ENCODE results near the gene KHDC4.

The KHDC4 gene

GRCh38 chr1:155968670-155969069 lies 34.5 kb upstream of the KHDC4 start:
- DNase-seq, result peak; percentile 84

- DNase-seq, result peak; percentile 40
These were observed 33.8 kb upstream of the KHDC4 start for GRCh38 chr1:155968051-155968400.

- peak; percentile 53 for DNase-seq
These were observed 33.3 kb upstream of the KHDC4 start for GRCh38 chr1:155967341-155968050.

GRCh38 chr1:155966750-155967149 lies 32.5 kb upstream of the KHDC4 start:
- DNase-seq, result no peak

DNA sequence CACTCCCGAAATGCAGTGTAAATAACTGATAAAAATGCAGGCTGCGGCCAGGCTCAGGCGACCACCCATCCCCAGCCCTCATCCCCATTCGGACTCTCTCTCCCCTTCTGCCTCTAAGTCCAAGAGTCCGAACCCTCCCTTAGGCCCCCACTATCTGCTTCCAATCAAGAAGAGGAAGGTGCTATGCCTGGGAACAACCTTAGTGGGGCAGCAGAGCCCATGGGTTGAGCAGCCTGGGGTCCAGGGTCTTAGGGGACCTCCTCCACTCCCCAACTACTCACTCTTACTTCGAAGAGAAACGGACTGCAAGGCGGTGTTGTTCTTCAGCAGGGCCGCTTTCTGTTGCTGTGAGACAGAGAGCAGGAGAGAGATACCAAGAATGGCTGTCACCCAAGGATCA lies 31.9 kb upstream of the KHDC4 start:
- DNase-seq, result no peak

DNA sequence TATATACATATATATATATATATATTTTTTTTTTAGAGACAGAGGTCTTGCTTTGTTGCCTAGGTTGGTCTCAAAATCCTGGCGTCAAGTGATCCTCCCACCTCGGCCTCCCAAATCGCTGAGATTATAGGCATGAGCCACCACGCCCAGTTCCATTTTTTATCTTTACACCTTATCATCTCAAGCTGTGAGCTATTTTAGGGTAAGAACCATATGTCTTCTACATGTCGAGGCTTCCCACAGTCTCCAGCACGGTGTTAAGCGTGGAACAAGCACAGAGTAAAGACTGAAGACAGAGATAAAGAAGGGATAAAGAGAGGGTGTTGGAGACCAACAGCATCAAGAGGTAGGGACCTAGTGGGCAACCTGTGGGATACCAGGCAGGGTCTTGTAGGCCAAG lies 30.0 kb upstream of the KHDC4 start:
- DNase-seq, result no peak

- DNase-seq, result no peak
These were observed 28.5 kb upstream of the KHDC4 start for GRCh38 chr1:155962599-155963211.

GRCh38 chr1:155961937-155962336 lies 27.7 kb upstream of the KHDC4 start:
- no peak for DNase-seq

DNA sequence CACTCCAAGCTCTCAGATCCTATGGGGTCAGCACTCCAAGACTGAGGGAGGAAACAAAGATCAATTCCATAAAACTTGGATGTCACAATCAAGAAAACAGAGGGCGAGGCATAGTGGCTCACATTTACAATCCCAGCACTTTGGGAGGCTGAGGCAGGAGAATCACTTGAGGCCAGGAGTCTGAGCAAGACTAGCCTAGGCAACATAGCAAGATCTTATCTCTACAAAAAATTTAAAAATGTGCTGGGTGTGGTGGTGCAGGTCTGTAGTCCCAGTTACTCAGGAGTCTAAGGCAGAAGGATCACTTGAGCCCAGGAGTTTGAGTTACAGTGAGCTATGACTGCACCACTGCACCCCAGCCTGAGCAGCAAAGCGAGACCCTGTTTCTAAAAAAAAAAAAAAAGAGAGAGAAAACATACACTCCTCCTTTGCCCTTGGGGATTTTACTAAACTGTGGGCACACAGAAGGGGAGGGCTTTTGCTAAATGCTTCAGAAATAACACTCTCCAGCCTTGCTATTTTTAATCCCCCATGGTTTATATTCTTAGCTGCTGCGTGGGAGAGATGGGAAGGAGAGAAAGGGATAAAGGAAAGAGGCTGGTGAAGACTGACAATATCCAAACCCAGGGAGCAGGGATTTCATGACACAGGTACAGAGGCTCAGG lies 26.0 kb upstream of the KHDC4 start:
- no peak for DNase-seq

GRCh38 chr1:155957411-155957915 lies 23.2 kb upstream of the KHDC4 start:
- no peak for DNase-seq

- no peak for DNase-seq
These were observed 20.4 kb upstream of the KHDC4 start for GRCh38 chr1:155954645-155955044.

DNA sequence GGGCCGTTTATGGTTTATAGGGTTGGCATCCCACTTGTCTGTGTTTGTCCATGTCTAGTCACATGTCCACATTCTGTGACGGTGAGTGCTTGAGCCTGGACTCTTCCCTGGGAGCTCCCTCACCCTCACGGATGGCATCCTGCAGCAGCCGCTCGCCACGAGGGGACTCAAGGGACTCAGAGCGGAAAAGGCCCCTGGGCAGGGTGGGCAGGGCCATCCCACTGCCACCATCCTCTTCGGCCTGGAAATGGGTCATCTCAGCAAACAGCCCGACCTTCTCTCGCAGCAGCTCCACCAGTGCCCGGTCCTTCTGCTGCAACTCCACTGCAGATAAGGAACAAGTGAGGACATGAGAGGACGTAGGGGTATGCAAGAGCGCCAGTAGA lies 18.3 kb upstream of the KHDC4 start:
- no peak for DNase-seq

DNA sequence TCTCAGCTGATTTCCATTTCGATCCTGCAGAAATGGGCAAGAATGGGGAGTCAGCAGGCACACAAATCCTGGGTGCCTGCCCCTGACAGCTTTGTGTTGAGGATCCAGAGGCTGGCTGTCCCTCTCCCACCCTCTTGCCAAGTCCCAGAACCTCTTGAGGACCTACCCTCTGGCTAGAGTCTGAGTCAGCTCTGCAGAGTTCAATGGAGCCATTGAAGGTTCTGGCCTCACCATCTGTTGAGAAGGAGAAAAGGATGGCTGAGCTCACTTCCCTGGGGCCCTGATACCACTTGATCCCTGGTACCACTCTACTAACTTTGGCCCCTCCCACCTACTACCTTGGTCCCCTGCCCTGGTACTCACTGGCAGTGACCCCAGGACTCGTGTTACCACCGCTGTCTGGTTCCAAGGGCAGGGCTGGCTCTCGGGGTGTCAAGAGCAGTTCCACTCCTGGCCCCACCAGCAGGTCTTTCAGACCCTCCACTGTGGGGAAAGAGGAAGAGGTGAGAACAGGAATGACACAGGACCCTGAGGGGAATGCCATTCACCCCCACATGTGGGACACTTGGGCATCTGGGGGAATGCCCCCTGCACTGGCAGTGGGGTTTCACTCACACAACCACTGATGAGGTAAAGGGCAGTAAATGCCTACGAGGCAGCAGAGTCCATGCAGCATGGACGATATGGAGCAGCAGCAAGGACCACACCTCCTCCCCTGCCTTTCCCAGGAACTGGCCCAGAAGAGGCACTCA lies 17.7 kb upstream of the KHDC4 start:
- no peak for DNase-seq

- DNase-seq, result no peak
These were observed 16.6 kb upstream of the KHDC4 start for GRCh38 chr1:155950829-155951228.

GRCh38 chr1:155947741-155948140 lies 13.5 kb upstream of the KHDC4 start:
- DNase-seq, result no peak

DNA sequence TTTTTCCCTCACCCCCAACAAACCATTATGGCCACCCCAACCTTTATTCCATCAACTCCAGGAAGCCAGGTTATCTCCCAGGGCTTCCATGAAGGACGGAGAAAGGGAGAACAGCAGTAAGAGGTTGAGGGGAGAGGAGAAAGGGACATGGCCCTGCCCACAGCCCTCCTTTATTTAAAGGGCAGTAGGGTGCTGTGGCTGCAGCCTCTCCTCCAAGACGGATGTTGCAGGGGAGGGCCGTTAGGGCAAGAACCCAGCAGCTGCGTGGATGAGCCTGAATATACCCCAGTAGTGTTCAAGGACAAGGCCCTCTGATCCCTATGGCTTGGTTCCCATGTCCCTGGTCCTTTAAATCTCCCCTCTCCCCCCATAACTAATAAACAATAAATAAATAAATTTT lies 13.1 kb upstream of the KHDC4 start:
- no peak for DNase-seq

DNA sequence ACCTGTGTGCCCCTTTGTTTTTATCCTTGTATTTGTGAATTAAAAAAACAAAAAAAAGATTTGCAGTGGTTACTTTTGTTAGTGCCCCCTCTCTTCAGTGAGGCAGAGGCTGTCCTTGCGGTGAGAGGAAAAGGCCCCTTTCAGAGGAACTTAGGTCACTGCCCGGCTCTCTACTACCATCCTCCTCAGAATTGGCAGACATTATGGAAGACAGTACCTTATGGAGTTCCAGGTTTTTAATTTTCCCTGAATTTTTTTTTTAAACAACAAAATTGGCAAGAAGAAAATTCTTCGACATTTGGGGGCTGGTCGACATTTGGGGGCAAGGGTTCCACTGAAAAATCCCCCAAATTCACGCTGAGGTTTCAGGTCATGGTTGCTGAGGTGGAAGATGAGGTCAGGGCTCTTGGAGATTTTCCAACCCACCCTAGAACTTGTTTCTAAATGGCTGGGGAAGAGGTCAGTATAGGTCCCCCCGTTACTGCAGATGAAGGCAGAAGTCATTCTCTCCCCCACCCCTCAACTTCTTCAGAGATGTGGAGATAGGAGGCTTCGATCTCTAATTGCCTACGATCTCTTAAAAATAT lies 12.5 kb upstream of the KHDC4 start:
- DNase-seq, result no peak

- DNase-seq, result no peak
These were observed 10.2 kb upstream of the KHDC4 start for GRCh38 chr1:155944444-155944799.

- no peak for DNase-seq
These were observed 8.4 kb upstream of the KHDC4 start for GRCh38 chr1:155942578-155943141.

- DNase-seq, result no peak
These were observed 7.8 kb upstream of the KHDC4 start for GRCh38 chr1:155941845-155942531.

- no peak for DNase-seq
These were observed 7.0 kb upstream of the KHDC4 start, which contains the start of gene RXFP4 for GRCh38 chr1:155940993-155941844. Gene RXFP4 (plus strand): TSS chr1:155941638. CDS start chr1:155941710, 72 bp downstream.
